ENCODE results near the gene ADCYAP1R1. TPM values are rescaled to one million over a fixed set of nuclear protein-coding genes. Genes with fewer than 3 reads are reported as not detected.

Gene ADCYAP1R1
- total RNA-seq, 1 donor from 2014 or later: 12.0 TPM

- no peaks in the 10 kb centered on the region for H3K27me3 ChIP-seq
Observed at GRCh38 chr7:31059551-31059950, 7.4 kb downstream of the ADCYAP1R1 start.

GRCh38 chr7:31061185-31061584 is 9.1 kb downstream of the ADCYAP1R1 start:
- Histone ChIP-seq H3K9me3 (no peaks in the 10 kb centered on the region), H3K36me3 (no peaks in the 10 kb centered on the region), H3K27me3 (no peaks in the 10 kb centered on the region), H3K27ac (no peak overlapping the region), H3K4me3 (no peak overlapping the region), H3K4me1 (peaks cover 5% of the 10 kb centered on the region)
- TF ChIP-seq POLR2A (IDR thresholded peaks at IDR 0.05): no peak
- TF ChIP-seq CTCF (IDR thresholded peaks at IDR 0.05): no peak
- TF ChIP-seq POLR2AphosphoS5 (IDR thresholded peaks at IDR 0.05; ENCODE audit: insufficient read depth in 1 of 2, low read depth in 1 of 2): no peak
- DNase-seq (ENCODE audit: extremely low spot score in 2 of 2): no peak
- intact Hi-C loops (cut with DNase I): no loop called here

More at GRCh38 chr7:31059551-31059950, 7.4 kb downstream of the ADCYAP1R1 start:
- no peak for DNase-seq (ENCODE audit: extremely low spot score in 2 of 2)
- no peak for TF ChIP-seq CTCF (IDR thresholded peaks at IDR 0.05)
- no peak for TF ChIP-seq POLR2A (IDR thresholded peaks at IDR 0.05)
- no peak for TF ChIP-seq POLR2AphosphoS5 (IDR thresholded peaks at IDR 0.05; ENCODE audit: insufficient read depth in 1 of 2, low read depth in 1 of 2)
- H3K4me3 ChIP-seq: no peak overlapping the region
- no peak overlapping the region for H3K27ac ChIP-seq
- no peaks in the 10 kb centered on the region for H3K36me3 ChIP-seq
- peaks cover 5% of the 10 kb centered on the region for H3K4me1 ChIP-seq
- no peaks in the 10 kb centered on the region for H3K9me3 ChIP-seq
- intact Hi-C loops (cut with DNase I): no loop called here

GRCh38 chr7:31062746-31063435 is 10.8 kb downstream of the ADCYAP1R1 start:
- no peak for DNase-seq (ENCODE audit: extremely low spot score in 2 of 2)
- TF ChIP-seq POLR2A (IDR thresholded peaks at IDR 0.05): no peak

DNA sequence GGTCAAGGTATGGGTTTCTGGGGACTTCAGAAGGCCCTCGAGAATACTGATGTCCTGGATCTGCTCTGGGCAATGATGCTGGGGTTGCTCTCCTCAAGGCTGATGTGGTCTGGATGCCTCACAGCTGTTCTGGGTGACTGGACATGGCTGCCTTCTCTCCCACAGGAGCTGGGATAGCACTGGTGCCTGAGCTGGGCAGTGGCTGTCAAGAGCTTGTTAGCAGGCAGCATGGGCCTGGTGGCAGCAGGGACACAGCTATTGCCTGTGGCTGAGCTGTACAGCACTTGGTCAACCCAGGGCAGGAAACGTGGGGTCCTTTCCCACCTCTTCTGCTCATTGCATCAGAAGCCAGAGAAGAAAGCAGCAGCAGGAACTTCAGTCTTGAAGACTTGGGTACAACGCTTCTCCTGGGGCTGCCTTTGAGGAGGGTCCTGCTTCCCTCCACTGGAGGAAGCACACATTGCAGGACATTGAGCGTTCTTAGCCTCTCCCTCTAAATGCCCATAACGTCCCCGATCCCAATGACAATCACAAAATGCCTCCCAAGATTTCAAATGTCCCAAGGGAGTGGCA is 13.0 kb downstream of the ADCYAP1R1 start:
- TF ChIP-seq POLR2AphosphoS5 (IDR thresholded peaks at IDR 0.05; ENCODE audit: insufficient read depth in 1 of 2, low read depth in 1 of 2) (no peak), POLR2A (IDR thresholded peaks at IDR 0.05) (no peak), CTCF (IDR thresholded peaks at IDR 0.05) (no peak)
- Histone ChIP-seq H3K9me3 (no peaks in the 10 kb centered on the region), H3K4me3 (no peak overlapping the region), H3K4me1 (no peaks in the 10 kb centered on the region), H3K27ac (no peak overlapping the region), H3K36me3 (no peaks in the 10 kb centered on the region), H3K27me3 (no peaks in the 10 kb centered on the region)
- intact Hi-C loops (cut with DNase I): no loop called here
- no peak for DNase-seq (ENCODE audit: extremely low spot score in 2 of 2)

More at GRCh38 chr7:31062746-31063435, 10.8 kb downstream of the ADCYAP1R1 start:
- H3K9me3 ChIP-seq: no peaks in the 10 kb centered on the region
- H3K4me3 ChIP-seq: no peak overlapping the region
- no peaks in the 10 kb centered on the region for H3K27me3 ChIP-seq
- H3K4me1 ChIP-seq: peaks cover 5% of the 10 kb centered on the region
- no peak overlapping the region for H3K27ac ChIP-seq
- intact Hi-C loops (cut with DNase I): no loop called here
- no peaks in the 10 kb centered on the region for H3K36me3 ChIP-seq

GRCh38 chr7:31065840-31066239 is 13.7 kb downstream of the ADCYAP1R1 start:
- H3K36me3 ChIP-seq: no peaks in the 10 kb centered on the region
- intact Hi-C loops (cut with DNase I): no loop called here
- no peak for TF ChIP-seq CTCF (IDR thresholded peaks at IDR 0.05)
- no peak for DNase-seq (ENCODE audit: extremely low spot score in 2 of 2)
- no peaks in the 10 kb centered on the region for H3K27me3 ChIP-seq
- no peak overlapping the region for H3K4me3 ChIP-seq
- H3K27ac ChIP-seq: no peak overlapping the region
- H3K4me1 ChIP-seq: no peaks in the 10 kb centered on the region
- H3K9me3 ChIP-seq: no peaks in the 10 kb centered on the region
